Stimulated activated CD4-positive, alpha-beta T cell treated with anti-CD3 and anti-CD28 coated beads, TNF-alpha, amount 100 ng/mL, for 1 hour (primary cell): Measurements from ENCODE around the gene ZIC3.

Experiments used
- DNase-seq, 3 donors: peaks; one replicate each; pipeline ENCODE4 v3.0.0-alpha.2; 2020; ENCODE audit warnings: low read depth in 3 of 3, low spot score in 1 of 3

Gene ZIC3

DNA sequence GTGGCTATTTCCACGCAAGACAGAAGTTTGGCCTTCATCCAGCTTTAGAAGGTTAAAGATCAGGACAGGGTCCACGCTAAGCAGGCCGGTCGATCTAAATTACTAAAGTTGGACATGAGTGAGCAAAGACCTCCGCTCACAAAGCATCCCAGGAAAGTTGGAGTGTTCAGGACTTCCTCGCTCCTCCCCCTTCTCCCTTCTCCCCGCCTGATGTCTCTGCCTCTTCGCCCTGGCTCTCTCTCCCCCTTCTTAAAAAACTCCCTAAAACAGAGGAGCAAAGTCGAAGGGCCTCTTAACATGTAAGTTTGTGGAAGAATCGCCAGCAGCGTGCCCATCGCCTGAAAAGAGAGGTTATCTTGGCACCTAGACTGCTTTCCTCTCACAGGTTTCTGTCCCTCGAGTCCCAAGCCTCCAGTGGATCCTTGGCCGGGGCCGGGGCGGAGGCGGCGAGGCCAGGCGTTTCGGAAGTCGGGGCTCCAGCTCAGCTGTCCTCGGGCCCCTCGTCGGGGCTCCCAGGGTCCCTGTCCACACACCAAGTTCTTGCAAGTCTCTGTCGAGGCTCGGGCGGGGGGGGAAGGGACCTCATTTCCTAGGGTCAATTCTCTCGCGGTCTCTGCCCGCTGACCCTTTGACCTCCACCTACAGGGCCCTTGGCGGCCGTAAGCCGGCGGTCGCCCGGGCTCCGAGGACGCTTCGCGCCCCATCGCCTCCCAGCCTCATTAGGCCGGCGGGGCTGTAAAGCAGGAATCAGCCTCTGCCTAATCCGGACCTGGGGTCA lies 7.6 kb downstream of the ZIC3 start:
- DNase-seq = no peak

DNA sequence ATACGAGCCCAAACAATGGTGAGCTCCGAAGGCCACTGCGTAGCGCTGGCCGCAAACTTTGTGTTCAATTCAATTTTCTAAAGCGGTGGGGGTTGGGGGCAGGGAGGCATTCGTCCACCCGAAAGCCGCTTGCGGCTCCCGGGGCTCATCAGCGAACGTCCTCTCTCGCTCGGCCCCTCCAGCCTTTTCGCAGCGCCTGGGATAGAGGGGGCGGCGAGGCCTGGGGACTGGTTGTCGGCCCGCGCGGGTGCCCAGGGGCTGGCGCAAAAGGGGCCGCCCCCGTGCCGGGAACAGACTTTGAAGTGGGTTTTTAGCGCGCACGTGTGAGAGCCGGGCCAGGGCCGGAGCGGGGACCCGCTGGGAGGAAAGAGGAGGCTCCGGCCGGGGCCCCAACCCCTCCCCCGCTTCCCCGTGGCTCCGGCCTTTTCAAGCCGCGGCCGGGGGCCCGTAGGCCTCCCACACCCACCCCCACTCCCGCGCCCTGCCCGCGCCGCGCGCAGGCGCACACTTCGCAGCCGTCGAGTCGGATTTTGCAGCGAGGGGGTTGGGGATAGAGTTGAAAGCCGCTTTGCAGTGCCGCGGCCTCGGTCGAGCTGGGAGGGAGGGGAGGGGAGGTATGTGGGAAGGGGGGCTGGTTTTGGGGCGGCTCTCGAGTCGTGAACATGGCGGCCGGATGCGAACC lies 8.3 kb downstream of the ZIC3 start:
- DNase-seq = no peak

DNA sequence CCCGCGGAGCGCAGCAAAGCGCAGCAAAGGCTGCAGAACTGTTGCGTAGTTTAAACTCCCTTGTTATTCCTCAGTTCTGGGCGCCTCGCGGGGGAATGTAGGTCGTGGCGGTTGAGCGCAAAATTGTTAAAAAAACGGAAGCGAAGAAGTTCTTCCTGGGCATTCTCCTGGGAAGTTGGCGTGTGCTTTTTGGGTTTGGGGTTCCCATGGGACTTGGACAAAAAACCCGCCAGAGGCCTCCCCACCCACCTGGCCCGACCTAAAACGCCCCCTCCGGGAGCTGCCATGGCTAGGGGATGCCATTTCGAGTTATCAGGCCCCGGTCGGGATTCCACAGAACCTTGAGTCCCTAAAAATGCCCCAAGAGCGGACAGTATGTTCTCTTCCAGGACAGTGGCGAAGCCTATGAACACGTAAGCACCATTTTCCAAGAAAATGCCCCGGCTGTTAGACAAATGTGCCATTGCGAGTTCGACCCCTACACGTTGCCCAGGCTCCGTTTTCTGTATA lies 8.9 kb downstream of the ZIC3 start:
- DNase-seq = no peak

DNA sequence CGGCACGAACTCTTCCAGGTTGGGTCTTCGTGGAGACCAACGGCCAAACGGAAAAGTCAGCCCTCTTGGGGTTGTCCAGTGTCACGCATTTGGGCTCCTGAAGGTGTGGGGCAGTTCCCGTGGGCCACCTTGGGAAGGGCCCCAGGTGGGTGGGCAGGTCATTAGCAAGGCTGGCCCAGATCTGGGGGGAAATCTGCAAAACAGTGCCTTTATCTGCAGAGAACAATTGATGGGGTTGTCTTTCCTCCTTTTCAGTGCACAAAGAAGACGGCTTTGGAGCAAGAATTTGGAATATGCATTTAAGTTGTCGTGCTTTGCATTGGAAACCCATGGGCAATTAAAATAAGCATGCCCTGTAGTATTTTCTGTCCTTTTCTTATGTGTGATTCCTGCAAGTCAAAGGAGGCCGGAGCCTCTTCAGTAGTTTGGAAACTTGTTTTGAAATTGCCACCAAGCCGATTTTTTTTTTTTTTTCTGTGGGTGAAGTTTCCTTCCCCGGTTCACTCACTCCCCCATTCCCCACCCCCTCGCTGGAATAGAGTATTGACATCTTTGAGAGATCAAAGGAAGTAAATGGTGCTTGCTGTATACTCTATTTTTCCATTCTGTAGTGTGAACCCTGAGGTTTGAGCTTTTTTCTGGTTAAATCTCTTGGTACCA lies 9.8 kb downstream of the ZIC3 start:
- DNase-seq = no peak

DNA sequence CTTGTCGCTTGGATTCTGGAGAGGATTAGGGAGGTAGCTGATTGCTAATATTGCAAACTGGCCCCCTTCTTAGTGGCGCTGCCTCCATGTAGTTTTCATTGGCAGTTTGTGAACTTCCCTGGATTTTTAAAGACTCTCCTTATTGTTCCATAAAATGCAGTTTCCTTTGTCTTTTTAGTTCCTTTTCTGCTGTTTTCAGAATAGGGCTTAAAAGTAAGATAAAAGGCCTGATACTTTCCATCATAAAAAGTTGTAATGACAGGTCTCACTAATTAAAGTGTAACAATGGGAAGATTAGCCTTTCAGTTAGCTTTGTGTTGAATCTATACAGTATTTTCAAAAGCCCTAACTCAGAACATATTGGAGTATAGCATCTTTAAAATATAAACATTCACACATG lies 21.2 kb downstream of the ZIC3 start:
- no peak for DNase-seq

DNA sequence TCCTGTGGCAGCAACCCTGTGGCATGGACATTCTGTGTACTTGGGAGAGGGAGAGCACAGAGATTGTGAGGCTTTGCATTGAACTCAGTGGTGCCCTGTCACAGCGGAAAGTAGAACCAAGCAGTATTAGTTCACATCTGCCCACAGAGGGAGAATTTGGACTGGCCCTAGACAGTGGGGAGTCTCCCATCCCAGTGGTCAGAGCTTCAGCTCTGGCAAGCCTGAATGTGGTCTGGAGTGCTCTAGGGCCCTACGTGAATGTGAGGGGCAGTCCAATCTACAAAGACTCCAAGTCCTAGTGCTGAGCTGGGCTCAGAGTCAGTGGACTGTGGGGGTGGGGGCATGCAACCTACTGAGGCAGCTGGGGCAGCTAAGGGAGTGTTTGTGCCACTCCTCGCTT lies 34.8 kb downstream of the ZIC3 start:
- no peak for DNase-seq
